H1 (cell line): ENCODE results near the gene RPS6KC1. TPM values are rescaled to one million over a fixed set of nuclear protein-coding genes. Genes with fewer than 3 reads are reported as not detected.

ENCODE experiments used
- CTCF ChIA-PET: fragments of 300-600 bp; sonication (Branson Sonifier 250); formaldehyde crosslinking; loops from one replicate; lab custom pipeline; 2021; ENCODE audit not compliant: partially characterized antibody; lab: Charles Lee
- POLR2A ChIA-PET: fragments of 300-600 bp; sonication (Branson Sonifier 250); formaldehyde crosslinking; loops from one replicate; lab custom pipeline; 2021; ENCODE audit warnings: inconsistent platforms; ENCODE audit not compliant: partially characterized antibody; lab: Charles Lee
- DNase-seq, 2 experiments: peaks; one replicate each; pipeline versions ENCODE4 v3.0.0 to v3.0.0-alpha.2; 2010 to 2022; ENCODE audit warnings: low spot score in 2 of 2, low read depth in 1 of 2, mixed read lengths in 1 of 2
- FAIRE-seq: peaks from 2 replicates; lab custom pipeline; 2011; peaks lifted over from hg19 to GRCh38; lab: Jason Lieb, UNC
- H2AFZ ChIP-seq: 2 replicates; pipeline ENCODE4 v1.8.1; 2012; ENCODE audit warnings: low read length, inconsistent platforms
- H2AK5ac ChIP-seq: 2 replicates; pipeline ENCODE4 v1.6.1; 2013; ENCODE audit warnings: low read depth, low read length
- H2BK120ac ChIP-seq: replicated peaks from 2 replicates; pipeline ENCODE3; 2013; ENCODE audit warnings: low read depth, low read length, inconsistent platforms
- H2BK12ac ChIP-seq: 2 replicates; pipeline ENCODE4 v1.6.1; 2013; ENCODE audit warnings: low read depth, low read length
- H2BK15ac ChIP-seq: 2 replicates; pipeline ENCODE4 v1.6.1; 2013; ENCODE audit warnings: low read length
- H2BK20ac ChIP-seq: 2 replicates; pipeline ENCODE4 v1.6.1; 2013; ENCODE audit warnings: low read length
- H2BK5ac ChIP-seq: 2 replicates; pipeline ENCODE4 v1.6.1; 2013; ENCODE audit warnings: low read depth, low read length
- H3K14ac ChIP-seq: 2 replicates; pipeline ENCODE4 v1.6.1; 2013; ENCODE audit warnings: inconsistent platforms; ENCODE audit not compliant: insufficient read length
- H3K18ac ChIP-seq: 2 replicates; pipeline ENCODE4 v1.6.1; 2013; ENCODE audit warnings: low read length; ENCODE audit errors: extremely low read depth
- H3K23ac ChIP-seq: 2 replicates; pipeline ENCODE4 v1.6.1; 2013; ENCODE audit warnings: inconsistent platforms; ENCODE audit not compliant: insufficient read length
- H3K23me2 ChIP-seq: 2 replicates; pipeline ENCODE4 v1.6.1; 2013; ENCODE audit warnings: low read depth, low read length
- H3K27ac ChIP-seq: 2 replicates; pipeline ENCODE4 v1.6.1; 2011; ENCODE audit warnings: low read depth, low read length, inconsistent platforms
- H3K27me3 ChIP-seq, 4 experiments: replicated peaks in 1 of 4; 1 replicate in 1 of 4; 2 replicates in 3 of 4; pipeline versions ENCODE4 v1.6.1 to v1.8.1; 2011 to 2013; ENCODE audit warnings: low read length in 3 of 4, mild to moderate bottlenecking in 3 of 4, inconsistent platforms in 2 of 4, mixed read lengths in 2 of 4, moderate library complexity in 1 of 4; ENCODE audit not compliant: control insufficient read depth in 3 of 4, insufficient read depth in 3 of 4; ENCODE audit errors: extremely low read depth in 1 of 4
- H3K36me3 ChIP-seq, 4 experiments: 2 replicates each; pipeline versions ENCODE4 v1.6.1 to v1.8.1; 2011 to 2013; ENCODE audit warnings: mild to moderate bottlenecking in 4 of 4, low read length in 3 of 4, moderate library complexity in 2 of 4, control low read depth in 1 of 4, inconsistent platforms in 1 of 4; ENCODE audit not compliant: insufficient read depth in 4 of 4, control insufficient read depth in 2 of 4
- H3K4ac ChIP-seq: replicated peaks from 2 replicates; pipeline ENCODE3; 2013; ENCODE audit warnings: low read length, low read depth, mixed read lengths, inconsistent platforms; ENCODE audit not compliant: insufficient read length
- H3K4me1 ChIP-seq, 4 experiments: replicated peaks in 1 of 4; 1 replicate in 1 of 4; 2 replicates in 3 of 4; pipeline versions ENCODE4 v1.6.1 to v1.8.1; 2011 to 2013; ENCODE audit warnings: low read length in 3 of 4, inconsistent platforms in 2 of 4, mixed read lengths in 1 of 4; ENCODE audit not compliant: insufficient read depth in 4 of 4, control insufficient read depth in 3 of 4
- H3K4me2 ChIP-seq, 2 experiments: 2 replicates each; pipeline versions ENCODE4 v1.6.1 to v1.8.1; 2011 to 2013; ENCODE audit warnings: low read depth in 2 of 2, low read length in 2 of 2, control low read depth in 1 of 2, inconsistent platforms in 1 of 2, mild to moderate bottlenecking in 1 of 2; ENCODE audit not compliant: insufficient read depth in 1 of 2
- H3K4me3 ChIP-seq, 4 experiments: fragments of 200-600, 300-600 bp in 1 of 4; sonication (generic), shearing (Covaris generic), sonication (Bioruptor Twin) in 1 of 4; 2 replicates each; pipeline versions ENCODE4 v1.5.1 to v1.8.1; 2011 to 2016; ENCODE audit warnings: low read length in 4 of 4, low read depth in 3 of 4, control low read depth in 2 of 4, inconsistent platforms in 2 of 4, mild to moderate bottlenecking in 2 of 4, mixed read lengths in 1 of 4, moderate library complexity in 1 of 4; ENCODE audit not compliant: insufficient read depth in 2 of 4; ENCODE audit errors: extremely low read depth in 1 of 4
- H3K56ac ChIP-seq: replicated peaks from 2 replicates; pipeline ENCODE3; 2013; ENCODE audit warnings: low read depth, mild to moderate bottlenecking, mixed read lengths, low read length, inconsistent platforms; ENCODE audit not compliant: insufficient read length
- H3K79me1 ChIP-seq: 2 replicates; pipeline ENCODE4 v1.6.1; 2013; ENCODE audit warnings: low read depth, low read length, control low read depth
- H3K79me2 ChIP-seq, 2 experiments: 2 replicates each; pipeline versions ENCODE4 v1.6.1 to v1.8.1; 2012 to 2013; ENCODE audit warnings: low read length in 2 of 2, mild to moderate bottlenecking in 2 of 2, inconsistent platforms in 1 of 2; ENCODE audit not compliant: insufficient read depth in 2 of 2, control insufficient read depth in 1 of 2
- H3K9ac ChIP-seq, 4 experiments: replicated peaks in 1 of 4; 1 replicate in 1 of 4; 2 replicates in 3 of 4; pipeline versions ENCODE4 v1.6.1 to v1.8.1; 2011 to 2013; ENCODE audit warnings: low read depth in 3 of 4, low read length in 3 of 4, control low read depth in 2 of 4, mild to moderate bottlenecking in 2 of 4, moderate library complexity in 2 of 4, inconsistent platforms in 1 of 4; ENCODE audit errors: extremely low read depth in 1 of 4
- H3K9me3 ChIP-seq, 2 experiments: 2 replicates each; pipeline versions ENCODE4 v1.6.1 to v1.8.1; 2012 to 2013; ENCODE audit warnings: mild to moderate bottlenecking in 2 of 2, moderate library complexity in 2 of 2, control low read depth in 1 of 2, inconsistent platforms in 1 of 2, low read depth in 1 of 2, low read length in 1 of 2, mixed read lengths in 1 of 2; ENCODE audit not compliant: insufficient read depth in 2 of 2
- H4K20me1 ChIP-seq, 2 experiments: replicated peaks in 1 of 2; 2 replicates each; pipeline versions ENCODE3 to v1.8.1; 2011 to 2013; ENCODE audit warnings: inconsistent platforms in 2 of 2, low read length in 2 of 2, mild to moderate bottlenecking in 1 of 2; ENCODE audit not compliant: insufficient read depth in 2 of 2, control insufficient read depth in 1 of 2
- H4K5ac ChIP-seq: 2 replicates; pipeline ENCODE4 v1.6.1; 2013; ENCODE audit warnings: low read length, low read depth, mixed read lengths, inconsistent platforms; ENCODE audit not compliant: insufficient read length
- H4K8ac ChIP-seq: 2 replicates; pipeline ENCODE4 v1.8.0; 2013; ENCODE audit warnings: mild to moderate bottlenecking, moderate library complexity, low read length, inconsistent platforms; ENCODE audit not compliant: insufficient read depth; ENCODE audit errors: extremely low read depth
- H4K91ac ChIP-seq: replicated peaks from 2 replicates; pipeline ENCODE3; 2013; ENCODE audit warnings: low read length, mixed read lengths, inconsistent platforms; ENCODE audit not compliant: insufficient read length
- ATF2 ChIP-seq: IDR thresholded peaks from 2 replicates; pipeline ENCODE4 v1.6.1; 2012; ENCODE audit warnings: low read length, inconsistent platforms
- BRCA1 ChIP-seq: IDR thresholded peaks from 2 replicates; pipeline ENCODE4 v1.6.1; 2012; ENCODE audit warnings: low read depth, low read length, improper control_type of control experiment
- CHD1 ChIP-seq: IDR thresholded peaks from 2 replicates; pipeline ENCODE4 v1.6.1; 2012; ENCODE audit warnings: low read depth, low read length, improper control_type of control experiment
- CHD2 ChIP-seq: IDR thresholded peaks from 2 replicates; pipeline ENCODE4 v1.6.1; 2012; ENCODE audit warnings: low read length, improper control_type of control experiment
- E2F6 ChIP-seq: IDR thresholded peaks from 2 replicates; pipeline ENCODE4 v1.6.1; 2012; ENCODE audit warnings: inconsistent platforms
- FOSL1 ChIP-seq: IDR thresholded peaks from 2 replicates; pipeline ENCODE4 v1.6.1; 2011; ENCODE audit warnings: mild to moderate bottlenecking, low read depth, low read length, moderate library complexity; ENCODE audit not compliant: insufficient read depth
- NANOG ChIP-seq: IDR thresholded peaks from 2 replicates; pipeline ENCODE4 v1.6.1; 2011; ENCODE audit warnings: low read length, low read depth, mild to moderate bottlenecking, inconsistent platforms; ENCODE audit not compliant: insufficient read depth, poor library complexity, severe bottlenecking
- RAD21 ChIP-seq, 2 experiments: IDR thresholded peaks in 1 of 2; conservative IDR thresholded peaks in 1 of 2; 2 replicates each; pipeline ENCODE4 v1.6.1; 2011; ENCODE audit warnings: low read depth in 2 of 2, low read length in 2 of 2, improper control_type of control experiment in 1 of 2, inconsistent platforms in 1 of 2, mild to moderate bottlenecking in 1 of 2, moderate library complexity in 1 of 2
- RFX5 ChIP-seq: IDR thresholded peaks from 2 replicates; pipeline ENCODE4 v1.6.1; 2011; ENCODE audit warnings: low read depth, low read length, improper control_type of control experiment, borderline replicate concordance
- SIX5 ChIP-seq: IDR thresholded peaks from 2 replicates; pipeline ENCODE4 v1.6.1; 2011; ENCODE audit warnings: mild to moderate bottlenecking, low read depth, low read length
- TBP ChIP-seq: IDR thresholded peaks from 2 replicates; pipeline ENCODE4 v1.6.1; 2011; ENCODE audit warnings: low read depth, low read length, improper control_type of control experiment
- polyA plus RNA-seq, 7 experiments: library from polyadenylated mRNA; depleted of rRNA in 3 of 7; stranded (reverse) in 5 of 7; unstranded in 2 of 7; fragments of >200 nt in 5 of 7; fragments of 200-250 nt in 2 of 7; gene quantifications; 1 replicate in 5 of 7; 2 replicates in 1 of 7; 4 replicates in 1 of 7; pipeline versions ENCODE4 v1.2.1 to v1.2.3, GENCODE V29; 2011 to 2013; ENCODE audit warnings: missing spikeins in 2 of 7, mixed read lengths in 2 of 7
- total RNA-seq: library from RNA; stranded (reverse); fragmentation: NEBNext Ultra II Directional; extraction: Animal tissue kit (Norgen Biotek cat#: 25700); gene quantifications from 2 replicates; pipeline ENCODE4 v1.2.1, GENCODE V29; 2021

RPS6KC1 gene
- total and polyA plus RNA-seq, 2 of the 8 experiments (the other 6 are each of a cell fraction or from before 2014, with no cell fraction given): 4.9 to 17.6 TPM

- Histone ChIP-seq H3K14ac (no peak overlapping the region), H2BK20ac (no peak overlapping the region), H3K23me2 (no peaks in the 10 kb centered on the region), H4K5ac (no peak overlapping the region), H3K4ac (no peak overlapping the region), H3K27me3 (no peaks in the 10 kb centered on the region), H2BK15ac (no peak overlapping the region), H3K18ac (no peak overlapping the region), H3K4me3 (no peak overlapping the region), H2BK5ac (no peak overlapping the region), H4K91ac (no peak overlapping the region), H3K36me3 (no peaks in the 10 kb centered on the region), H3K4me1 (peaks cover 0 to 5% (median 0%) of the 10 kb centered on the region in 4 experiments; a peak in 1 of 7 replicates), H3K79me2 (no peaks in the 10 kb centered on the region), H3K4me2 (no peak overlapping the region), H2BK120ac (no peak overlapping the region), H3K23ac (no peak overlapping the region), H2AK5ac (no peak overlapping the region), H3K9me3 (peaks cover 0 to 3% of the 10 kb centered on the region in 2 experiments; a peak in 1 of 4 replicates), H2AFZ (no peak overlapping the region), H2BK12ac (no peak overlapping the region), H3K27ac (no peak overlapping the region), H3K56ac (no peak overlapping the region), H3K9ac (no peak overlapping the region), H3K79me1 (no peaks in the 10 kb centered on the region), H4K8ac (no peak overlapping the region), H4K20me1 (no peaks in the 10 kb centered on the region)
- FAIRE-seq (no peak), DNase-seq (no peak)
- TF ChIP-seq SIX5 (no peak), FOSL1 (no peak), TBP (no peak), RFX5 (no peak), CHD1 (no peak), E2F6 (no peak), RAD21 (IDR thresholded peaks at IDR 0.05 in 1 of 2, conservative IDR thresholded peaks at IDR 0.05 in 1 of 2; ENCODE audit: low read depth in 2 of 2, low read length in 2 of 2) (no peak), CHD2 (no peak), NANOG (no peak), BRCA1 (no peak), ATF2 (no peak)
- ChIA-PET POLR2A (no interaction called here), CTCF (interaction anchor here (0.6 kb wide), 1 partner anchor 258 kb away, joined by 3 read pairs; no protein-coding TSS in a partner anchor)
Measured at GRCh38 chr1:213296558-213296957, 245.5 kb downstream of the RPS6KC1 start.
